ENCODE data around the gene CLEC11A.
A peak's percentile ranks its signal among the peaks of the same experiment; 100 is the strongest.
"Not testable (repeated sequence)": the region's sequence is repeated elsewhere in the genome, so short reads cannot be mapped to it uniquely, and the experiment has no call there.

Gene CLEC11A

DNA sequence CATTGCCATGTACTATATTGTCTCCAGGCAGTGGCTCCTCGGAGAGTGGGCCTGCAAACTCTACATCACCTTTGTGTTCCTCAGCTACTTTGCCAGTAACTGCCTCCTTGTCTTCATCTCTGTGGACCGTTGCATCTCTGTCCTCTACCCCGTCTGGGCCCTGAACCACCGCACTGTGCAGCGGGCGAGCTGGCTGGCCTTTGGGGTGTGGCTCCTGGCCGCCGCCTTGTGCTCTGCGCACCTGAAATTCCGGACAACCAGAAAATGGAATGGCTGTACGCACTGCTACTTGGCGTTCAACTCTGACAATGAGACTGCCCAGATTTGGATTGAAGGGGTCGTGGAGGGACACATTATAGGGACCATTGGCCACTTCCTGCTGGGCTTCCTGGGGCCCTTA is 47.7 kb downstream of the CLEC11A start:
- no peaks in the 10 kb centered on the region for H3K27me3 ChIP-seq (ENCODE audit: insufficient read depth, low read length)
- DNase-seq = no peak
- no peak overlapping the region for H2BK12ac ChIP-seq (ENCODE audit: low read length)
- no CpG with 5 or more reads among the region's 13 CpGs for WGBS (ENCODE audit: extremely low coverage, insufficient coverage, insufficient read length)
- H2AK5ac ChIP-seq (ENCODE audit: low read length) = no peak overlapping the region
- peaks cover 6% of the 10 kb centered on the region for H3K79me1 ChIP-seq (ENCODE audit: low read length)
- no peak overlapping the region for H3K27ac ChIP-seq (ENCODE audit: low read depth, low read length)
- no peak overlapping the region for H3K4me2 ChIP-seq (ENCODE audit: low read length)
- H3K79me2 ChIP-seq (ENCODE audit: control insufficient read depth, insufficient read depth, low read length, poor library complexity) = no peaks in the 10 kb centered on the region
- H4K8ac ChIP-seq (ENCODE audit: low read depth, low read length) = no peak overlapping the region
- no peak overlapping the region for H3K4me3 ChIP-seq (ENCODE audit: low read depth, low read length)
- H3K23ac ChIP-seq (ENCODE audit: low read length) = no peak overlapping the region
- H3K18ac ChIP-seq (ENCODE audit: low read length) = no peak overlapping the region
- no peak overlapping the region for H2BK120ac ChIP-seq (ENCODE audit: insufficient read depth, low read length, poor library complexity)
- H3K14ac ChIP-seq (ENCODE audit: low read length) = no peak overlapping the region
- no peak overlapping the region for H3K9ac ChIP-seq (ENCODE audit: low read length)
- no peak overlapping the region for H4K91ac ChIP-seq (ENCODE audit: low read depth, low read length)
- no peaks in the 10 kb centered on the region for H3K9me3 ChIP-seq (ENCODE audit: insufficient read depth, low read depth, low read length)
- H2BK5ac ChIP-seq (ENCODE audit: low read depth, low read length, poor library complexity) = no peak overlapping the region
- H3K4me1 ChIP-seq (ENCODE audit: control insufficient read depth in 1 of 2, insufficient read depth in 2 of 2, low read length in 2 of 2) = peaks cover 0 to 4% of the 10 kb centered on the region in 2 experiments
- no peak overlapping the region for H4K12ac ChIP-seq (ENCODE audit: low read depth, low read length)
- no peak overlapping the region for H2AFZ ChIP-seq (ENCODE audit: insufficient read depth, low read length, poor library complexity)
- H3K36me3 ChIP-seq (ENCODE audit: control insufficient read depth in 1 of 2, insufficient read depth in 2 of 2, low read length in 2 of 2) = no peaks in the 10 kb centered on the region
- H3K4ac ChIP-seq (ENCODE audit: low read depth, low read length) = no peak overlapping the region

DNA sequence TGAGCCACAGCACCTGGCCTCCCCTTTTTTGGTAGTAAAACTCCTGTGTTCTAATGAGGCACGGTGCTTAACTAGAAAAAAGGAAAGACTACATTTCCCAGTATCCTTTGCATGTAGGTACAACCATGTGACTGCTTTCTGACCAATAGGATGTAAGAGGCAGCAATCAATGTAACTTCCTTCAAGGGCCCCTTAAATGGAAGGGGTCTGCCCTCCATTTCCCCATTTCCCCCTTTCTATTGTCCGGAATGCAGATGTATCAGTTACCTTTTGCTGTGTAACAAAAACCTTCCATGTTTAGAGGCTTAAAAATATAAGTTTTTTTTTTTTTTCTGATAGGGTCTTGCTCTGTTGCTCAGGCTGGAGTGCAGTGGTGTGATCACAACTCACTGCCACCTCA is 49.3 kb downstream of the CLEC11A start:
- Histone ChIP-seq H3K79me1 (ENCODE audit: low read length) (peaks cover 3% of the 10 kb centered on the region), H3K4me2 (ENCODE audit: low read length) (no peak overlapping the region), H2BK12ac (ENCODE audit: low read length) (no peak overlapping the region), H3K9me3 (ENCODE audit: insufficient read depth, low read depth, low read length) (no peaks in the 10 kb centered on the region), H3K18ac (ENCODE audit: low read length) (no peak overlapping the region), H3K4me3 (ENCODE audit: low read depth, low read length) (no peak overlapping the region), H2BK120ac (ENCODE audit: insufficient read depth, low read length, poor library complexity) (no peak overlapping the region), H3K27ac (ENCODE audit: low read depth, low read length) (no peak overlapping the region), H3K27me3 (ENCODE audit: insufficient read depth, low read length) (no peaks in the 10 kb centered on the region), H3K4ac (ENCODE audit: low read depth, low read length) (no peak overlapping the region), H3K23ac (ENCODE audit: low read length) (no peak overlapping the region), H2AK5ac (ENCODE audit: low read length) (no peak overlapping the region), H3K36me3 (ENCODE audit: control insufficient read depth in 1 of 2, insufficient read depth in 2 of 2, low read length in 2 of 2) (no peaks in the 10 kb centered on the region), H4K8ac (ENCODE audit: low read depth, low read length) (no peak overlapping the region), H4K12ac (ENCODE audit: low read depth, low read length) (no peak overlapping the region), H3K9ac (ENCODE audit: low read length) (no peak overlapping the region), H2AFZ (ENCODE audit: insufficient read depth, low read length, poor library complexity) (no peak overlapping the region), H3K4me1 (ENCODE audit: control insufficient read depth in 1 of 2, insufficient read depth in 2 of 2, low read length in 2 of 2) (no peaks in the 10 kb centered on the region), H2BK5ac (ENCODE audit: low read depth, low read length, poor library complexity) (no peak overlapping the region), H3K79me2 (ENCODE audit: control insufficient read depth, insufficient read depth, low read length, poor library complexity) (no peaks in the 10 kb centered on the region), H3K14ac (ENCODE audit: low read length) (no peak overlapping the region), H4K91ac (ENCODE audit: low read depth, low read length) (no peak overlapping the region)
- WGBS (ENCODE audit: extremely low coverage, insufficient coverage, insufficient read length) = no CpG with 5 or more reads among the region's 2 CpGs
- peak in 1 of 2 donors; percentile 69 for DNase-seq

DNA sequence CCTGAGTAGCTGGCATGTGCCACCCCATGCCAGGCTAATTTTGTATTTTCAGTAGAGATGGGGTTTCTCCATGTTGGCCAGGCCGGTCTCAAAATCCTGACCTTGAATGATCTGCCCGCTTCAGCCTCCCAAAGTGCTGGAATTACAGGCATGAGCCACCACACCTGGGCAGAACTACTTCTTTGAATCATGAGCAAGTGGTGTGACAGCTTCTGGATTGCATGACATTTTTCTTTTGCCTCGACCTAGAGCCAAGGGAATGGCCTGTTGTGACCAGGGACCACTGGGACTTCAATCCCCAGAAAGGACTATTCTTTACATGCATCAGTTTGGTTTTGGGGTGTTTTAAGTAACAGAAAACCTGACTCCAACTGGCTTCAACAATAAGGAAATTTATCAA is 49.7 kb downstream of the CLEC11A start:
- not testable (repeated sequence) for H2AK5ac ChIP-seq (ENCODE audit: low read length); H3K27me3 ChIP-seq (ENCODE audit: insufficient read depth, low read length); H3K36me3 ChIP-seq (ENCODE audit: control insufficient read depth in 1 of 2, insufficient read depth in 2 of 2, low read length in 2 of 2); H3K23ac ChIP-seq (ENCODE audit: low read length); H3K18ac ChIP-seq (ENCODE audit: low read length); H2AFZ ChIP-seq (ENCODE audit: insufficient read depth, low read length, poor library complexity); H3K14ac ChIP-seq (ENCODE audit: low read length); H4K8ac ChIP-seq (ENCODE audit: low read depth, low read length); H3K27ac ChIP-seq (ENCODE audit: low read depth, low read length); H3K4me3 ChIP-seq (ENCODE audit: low read depth, low read length); H3K79me2 ChIP-seq (ENCODE audit: control insufficient read depth, insufficient read depth, low read length, poor library complexity); H2BK5ac ChIP-seq (ENCODE audit: low read depth, low read length, poor library complexity); H2BK12ac ChIP-seq (ENCODE audit: low read length); H2BK120ac ChIP-seq (ENCODE audit: insufficient read depth, low read length, poor library complexity); H3K4me2 ChIP-seq (ENCODE audit: low read length); H3K4me1 ChIP-seq (ENCODE audit: control insufficient read depth in 1 of 2, insufficient read depth in 2 of 2, low read length in 2 of 2); H3K4ac ChIP-seq (ENCODE audit: low read depth, low read length); H3K79me1 ChIP-seq (ENCODE audit: low read length); H3K9me3 ChIP-seq (ENCODE audit: insufficient read depth, low read depth, low read length); H3K9ac ChIP-seq (ENCODE audit: low read length); H4K12ac ChIP-seq (ENCODE audit: low read depth, low read length); H4K91ac ChIP-seq (ENCODE audit: low read depth, low read length)
- DNase-seq = peak; percentile 55 to 68
- WGBS (ENCODE audit: extremely low coverage, insufficient coverage, insufficient read length) = no CpG with 5 or more reads among the region's 3 CpGs

DNA sequence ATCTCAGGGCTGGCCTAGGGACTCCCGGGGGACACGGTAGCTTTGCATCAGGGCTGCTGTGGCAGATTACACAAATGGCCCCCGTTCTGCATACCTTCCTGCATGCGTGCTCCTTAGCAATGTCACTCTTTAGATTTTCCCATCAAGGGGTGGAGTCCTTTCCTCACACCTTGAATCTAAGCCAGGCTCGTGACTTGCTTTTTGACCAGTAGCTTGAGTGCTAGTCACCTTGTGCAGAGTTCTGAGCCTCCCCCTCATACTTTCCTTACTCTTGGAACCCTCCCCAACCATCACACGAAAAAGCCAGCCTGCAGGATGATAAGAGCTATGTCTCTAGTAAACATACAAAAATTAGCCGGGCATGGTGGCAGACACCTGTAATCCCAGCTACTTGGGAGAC is 50.3 kb downstream of the CLEC11A start:
- not testable (repeated sequence) for H4K91ac ChIP-seq (ENCODE audit: low read depth, low read length); H3K79me2 ChIP-seq (ENCODE audit: control insufficient read depth, insufficient read depth, low read length, poor library complexity); H3K27me3 ChIP-seq (ENCODE audit: insufficient read depth, low read length); H4K12ac ChIP-seq (ENCODE audit: low read depth, low read length); H2AK5ac ChIP-seq (ENCODE audit: low read length); H3K14ac ChIP-seq (ENCODE audit: low read length); H4K8ac ChIP-seq (ENCODE audit: low read depth, low read length); H3K4me1 ChIP-seq (ENCODE audit: control insufficient read depth in 1 of 2, insufficient read depth in 2 of 2, low read length in 2 of 2); H3K9ac ChIP-seq (ENCODE audit: low read length); H3K9me3 ChIP-seq (ENCODE audit: insufficient read depth, low read depth, low read length); H3K79me1 ChIP-seq (ENCODE audit: low read length); H3K4me2 ChIP-seq (ENCODE audit: low read length); H3K4ac ChIP-seq (ENCODE audit: low read depth, low read length); H3K27ac ChIP-seq (ENCODE audit: low read depth, low read length); H3K4me3 ChIP-seq (ENCODE audit: low read depth, low read length); H3K18ac ChIP-seq (ENCODE audit: low read length); H2BK120ac ChIP-seq (ENCODE audit: insufficient read depth, low read length, poor library complexity); H3K23ac ChIP-seq (ENCODE audit: low read length); H3K36me3 ChIP-seq (ENCODE audit: control insufficient read depth in 1 of 2, insufficient read depth in 2 of 2, low read length in 2 of 2); H2AFZ ChIP-seq (ENCODE audit: insufficient read depth, low read length, poor library complexity); H2BK12ac ChIP-seq (ENCODE audit: low read length); H2BK5ac ChIP-seq (ENCODE audit: low read depth, low read length, poor library complexity)
- WGBS (ENCODE audit: extremely low coverage, insufficient coverage, insufficient read length) = no CpG with 5 or more reads among the region's 7 CpGs
- peak; percentile 67 to 75 for DNase-seq
